Measurements from ENCODE around the gene CTTNBP2. TPM values are rescaled to one million over a fixed set of nuclear protein-coding genes. Genes with fewer than 3 reads are reported as not detected.

Gene CTTNBP2
- total RNA-seq, 1 experiment from 2014 or later: 17.6 TPM

DNA sequence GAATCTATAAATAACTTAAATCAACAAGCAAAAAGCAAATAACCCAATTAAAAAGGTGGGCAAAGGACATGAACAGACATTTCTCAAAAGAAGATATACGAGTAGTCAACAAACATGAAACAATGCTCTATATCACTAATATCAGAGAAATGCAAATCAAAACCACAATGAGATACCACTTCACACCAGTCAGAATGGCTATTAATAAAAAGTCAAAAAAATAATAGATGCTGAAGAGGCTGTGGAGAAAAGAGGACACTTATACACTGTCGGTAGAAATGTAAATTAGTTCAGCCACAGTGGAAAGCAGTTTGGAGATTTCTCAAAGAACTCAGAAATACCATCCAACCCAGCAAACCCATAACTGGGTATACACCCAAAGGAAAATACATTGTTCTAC is 70.6 kb downstream of the CTTNBP2 start:
- no peak overlapping the region for H3K23ac ChIP-seq (ENCODE audit: insufficient read length, low read depth, low read length)
- H3K56ac ChIP-seq (ENCODE audit: insufficient read length, low read depth, low read length): no peak overlapping the region
- H3K4me1 ChIP-seq (ENCODE audit: insufficient read depth, low read length): peaks cover 5% of the 10 kb centered on the region; the same call in 1 of the 2 replicates
- Mint-ChIP-seq H3K27me3 (ENCODE audit: low read depth) (no peaks in the 10 kb centered on the region), H3K9me3 (no peaks in the 10 kb centered on the region), H3K36me3 (ENCODE audit: insufficient read depth in 1 of 3, low read depth in 3 of 3) (peaks cover 0 to 2% (median 0%) of the 10 kb centered on the region in 3 experiments; a peak in 2 of 7 replicates), H3K27ac (no peak overlapping the region), H3K4me3 (no peak overlapping the region), H3K4me1 (peaks cover 7 to 30% of the 10 kb centered on the region in 2 experiments)
- no peak overlapping the region for H2AK5ac ChIP-seq (ENCODE audit: insufficient read length, low read length)
- H2BK120ac ChIP-seq (ENCODE audit: low read depth, low read length, poor library complexity, severe bottlenecking): no peak overlapping the region
- H3K23me2 ChIP-seq (ENCODE audit: insufficient read length, low read depth, low read length, poor library complexity, severe bottlenecking): no peaks in the 10 kb centered on the region
- no peak overlapping the region for H3K18ac ChIP-seq (ENCODE audit: insufficient read length, low read depth, low read length)
- DNase-seq: no peak
- H2BK20ac ChIP-seq (ENCODE audit: low read depth, low read length, poor library complexity, severe bottlenecking): no peak overlapping the region
- no peak overlapping the region for H2AFZ ChIP-seq (ENCODE audit: low read length)
- H3K4me2 ChIP-seq (ENCODE audit: insufficient read depth, insufficient read length, low read length): no peak overlapping the region
- H2BK5ac ChIP-seq (ENCODE audit: insufficient read length, low read length): no peak overlapping the region
- H3K27me3 ChIP-seq (ENCODE audit: insufficient read depth, low read length): no peaks in the 10 kb centered on the region
- H2BK15ac ChIP-seq (ENCODE audit: low read depth, low read length): no peak overlapping the region
- H4K5ac ChIP-seq (ENCODE audit: insufficient read length, low read depth, low read length): no peak overlapping the region
- no peaks in the 10 kb centered on the region; the same call in 1 of the 2 replicates for H3K79me2 ChIP-seq (ENCODE audit: insufficient read depth, low read length)
- H3K4ac ChIP-seq (ENCODE audit: low read depth, low read length): no peak overlapping the region
- no CpG with 5 or more reads among the region's 2 CpGs for WGBS (ENCODE audit: extremely low coverage, insufficient read length, low lambda C conversion rate)
- no peak overlapping the region for H4K91ac ChIP-seq (ENCODE audit: insufficient read length, low read depth, low read length)
- no peaks in the 10 kb centered on the region for H3K9me3 ChIP-seq (ENCODE audit: control insufficient read depth, low read depth, low read length)
- H3K27ac ChIP-seq (ENCODE audit: insufficient read length, low read depth, low read length): no peak overlapping the region
- H2BK12ac ChIP-seq (ENCODE audit: insufficient read length, low read depth, low read length): no peak overlapping the region
- H4K8ac ChIP-seq (replicated peaks; ENCODE audit: insufficient read length, low read depth, low read length): no peak overlapping the region
- no peak overlapping the region for H3K9ac ChIP-seq (ENCODE audit: extremely low read depth, insufficient read length, low read length)
- no peak overlapping the region for H3K14ac ChIP-seq (ENCODE audit: insufficient read depth, low read length)
- TF ChIP-seq CTCF (conservative IDR thresholded peaks at IDR 0.05): no peak
- no peaks in the 10 kb centered on the region for H4K20me1 ChIP-seq (ENCODE audit: control insufficient read depth, insufficient read depth, insufficient read length)
- H3K79me1 ChIP-seq (ENCODE audit: insufficient read depth, low read depth, low read length, poor library complexity, severe bottlenecking): no peaks in the 10 kb centered on the region
- no peak overlapping the region for H3T11ph ChIP-seq (ENCODE audit: low read length)
